Spleen (tissue), 11 donors: ENCODE measurements around the gene KIF19. TPM values are rescaled to one million over a fixed set of nuclear protein-coding genes. Genes with fewer than 3 reads are reported as not detected.

Source experiments
- DNase-seq: peaks from one replicate; pipeline ENCODE4 v3.0.0-alpha.2; 2020
- H3K27ac ChIP-seq, 8 donors: fragments of 200-600 bp; sonication (generic) in 7 of 8; 1 replicate in 4 of 8; 2 replicates in 4 of 8; pipeline versions ENCODE4 v1.5.0 to v1.8.0; 2016 to 2021; ENCODE audit warnings: inconsistent platforms in 4 of 8, mild to moderate bottlenecking in 4 of 8, moderate library complexity in 1 of 8
- H3K27me3 ChIP-seq, 7 donors: fragments of 200-600 bp; sonication (generic) in 6 of 7; replicated peaks in 1 of 7; 1 replicate in 4 of 7; 2 replicates in 3 of 7; pipeline versions ENCODE4 v1.5.0 to v1.8.0; 2016 to 2021; ENCODE audit warnings: inconsistent platforms in 3 of 7, mild to moderate bottlenecking in 1 of 7
- H3K36me3 ChIP-seq, 6 donors: fragments of 200-600 bp; sonication (generic) in 5 of 6; 1 replicate in 4 of 6; 2 replicates in 2 of 6; pipeline versions ENCODE4 v1.5.0 to v1.8.0; 2016 to 2021; ENCODE audit warnings: inconsistent platforms in 2 of 6
- H3K4me1 ChIP-seq, 6 donors: fragments of 200-600 bp; sonication (generic) in 5 of 6; 1 replicate in 3 of 6; 2 replicates in 3 of 6; pipeline versions ENCODE4 v1.5.0 to v1.8.0; 2016 to 2021; ENCODE audit warnings: inconsistent platforms in 3 of 6
- H3K4me3 ChIP-seq, 8 donors: fragments of 200-600 bp; sonication (generic) in 7 of 8; 1 replicate in 4 of 8; 2 replicates in 4 of 8; pipeline versions ENCODE4 v1.5.0 to v1.8.0; 2016 to 2021; ENCODE audit warnings: inconsistent platforms in 4 of 8, mild to moderate bottlenecking in 4 of 8, moderate library complexity in 2 of 8
- H3K9me3 ChIP-seq, 8 donors: fragments of 200-600 bp; sonication (generic) in 7 of 8; 1 replicate in 4 of 8; 2 replicates in 4 of 8; pipeline versions ENCODE4 v1.5.0 to v1.8.0; 2016 to 2021; ENCODE audit warnings: inconsistent platforms in 4 of 8
- POLR2A ChIP-seq, 3 donors: fragments of 450-650 bp; IDR thresholded peaks; one replicate each; pipeline ENCODE4 v1.5.1; 2017; ENCODE audit warnings: antibody characterized with exemption in 3 of 3, mild to moderate bottlenecking in 1 of 3
- POLR2AphosphoS5 ChIP-seq, 3 donors: sonication (generic); formaldehyde crosslinking; IDR thresholded peaks; one replicate each; pipeline ENCODE4 v1.5.1; 2017; ENCODE audit warnings: antibody characterized with exemption in 3 of 3
- WGBS, 5 donors: extraction: QIAGEN DNeasy Blood & Tissue Kit in 3 of 5; methylation state at CpG; one replicate each; pipeline versions ENCODE4 v1.1.5 to v1.1.7; 2013 to 2018; 5-methylcytosine and 5-hydroxymethylcytosine counted together
- intact Hi-C: fragments of 100-400 bp; cut with DNase I; formaldehyde crosslinking; loops from one replicate; pipeline ENCODE4 v1.15.0; 2023; ENCODE audit warnings: low total_unique reads
- polyA plus RNA-seq, 3 donors: library from polyadenylated mRNA; stranded (reverse); fragments of 200-250 nt; gene quantifications; one replicate each; pipeline ENCODE4 v1.2.1, GENCODE V29; 2013
- total RNA-seq, 7 donors: library from RNA; depleted of rRNA in 3 of 7; stranded (reverse); fragments of >200 nt in 3 of 7; fragmentation: NEBNext Ultra II Directional in 4 of 7; extraction: Animal tissue kit (Norgen Biotek cat#: 25700) in 4 of 7; gene quantifications; one replicate each; pipeline versions ENCODE4 v1.1.0 to v1.2.1, GENCODE V29; 2016 to 2021
- TF ChIP-seq, protein P1 (sequence below), 11 experiments: fragments of 200-600 bp in 7 of 11; fragments of 450-650 bp in 4 of 11; sonication (generic) in 4 of 11; IDR thresholded peaks in 8 of 11; conservative IDR thresholded peaks in 3 of 11; 1 replicate in 7 of 11; 2 replicates in 4 of 11; pipeline versions ENCODE4 v1.4.0 to v1.8.0; 2016 to 2021; ENCODE audit warnings: antibody characterized with exemption in 11 of 11, inconsistent platforms in 4 of 11, mild to moderate bottlenecking in 1 of 11
- donor health status: healthy with polysubstance abuse.
- donor health status: DM: no; HTN: no; CAD: no; lungs with moderate emphysema.
- donor health status: DM: no; HTN: no; CAD: no.
- donor health status: Bipolar disorder and iron deficiency.
- donor health status: healthy.
- donor health status: DM: no; HTN: no; CAD: no.
- donor health status: DM: yes; HTN: yes; CAD: no.

KIF19 gene
- total and polyA plus RNA-seq, 10 donors, result 5.7 to 48.2 (median 22.6) TPM

DNA sequence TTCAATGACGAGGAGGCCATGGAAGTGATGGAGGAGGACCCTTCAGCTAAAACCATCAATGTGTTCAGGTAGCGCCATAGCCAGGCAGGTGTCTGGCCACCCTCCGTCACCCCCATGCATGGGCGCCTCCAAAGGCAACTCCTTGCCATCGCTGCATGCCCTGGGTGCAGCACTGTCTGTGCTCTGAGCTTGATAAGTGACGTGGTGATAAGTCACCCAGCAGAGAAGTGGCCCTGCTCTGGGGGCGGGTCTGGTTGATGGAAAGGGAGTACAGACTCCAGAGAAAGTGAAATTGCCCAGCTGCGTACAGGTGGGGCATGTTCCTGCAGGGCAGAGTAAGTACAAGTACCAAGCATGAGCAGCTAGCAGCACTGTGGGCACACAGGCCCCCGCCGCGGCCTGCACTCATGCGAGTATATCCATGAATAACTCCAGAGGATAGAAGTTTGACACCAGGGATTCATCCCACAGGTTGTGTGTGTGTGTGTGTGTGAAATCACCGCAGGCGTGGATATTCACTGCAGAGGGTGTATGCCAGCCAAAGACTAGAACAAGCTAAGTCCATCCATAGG is 38.9 kb upstream of the KIF19 start:
- 89 to 94% (median 92%) methylated on average over 13 to 14 of the region's 14 CpGs for WGBS, 5 donors

DNA sequence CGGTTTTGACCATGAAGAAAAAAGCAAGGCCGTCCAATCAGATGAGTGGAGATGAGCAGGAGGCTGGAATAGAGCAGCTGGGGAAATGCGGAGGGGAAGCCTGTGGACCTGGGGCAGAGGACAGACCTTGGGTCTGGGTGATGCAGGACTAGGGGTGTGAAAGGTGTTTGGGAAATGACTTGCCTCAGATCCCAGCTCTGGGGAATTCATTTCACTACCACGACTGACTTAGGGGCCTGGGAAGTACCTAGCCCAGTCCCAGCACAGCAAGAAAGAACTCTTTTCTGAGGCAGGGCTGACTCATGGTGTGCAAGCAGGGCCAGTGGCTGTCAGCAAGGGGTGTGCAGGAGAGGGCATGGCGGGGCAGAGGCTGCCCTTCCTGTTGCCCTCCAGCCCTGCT is 37.2 kb upstream of the KIF19 start:
- no peak for TF ChIP-seq POLR2A (IDR thresholded peaks at IDR 0.05)
- TF ChIP-seq, protein P1, sequence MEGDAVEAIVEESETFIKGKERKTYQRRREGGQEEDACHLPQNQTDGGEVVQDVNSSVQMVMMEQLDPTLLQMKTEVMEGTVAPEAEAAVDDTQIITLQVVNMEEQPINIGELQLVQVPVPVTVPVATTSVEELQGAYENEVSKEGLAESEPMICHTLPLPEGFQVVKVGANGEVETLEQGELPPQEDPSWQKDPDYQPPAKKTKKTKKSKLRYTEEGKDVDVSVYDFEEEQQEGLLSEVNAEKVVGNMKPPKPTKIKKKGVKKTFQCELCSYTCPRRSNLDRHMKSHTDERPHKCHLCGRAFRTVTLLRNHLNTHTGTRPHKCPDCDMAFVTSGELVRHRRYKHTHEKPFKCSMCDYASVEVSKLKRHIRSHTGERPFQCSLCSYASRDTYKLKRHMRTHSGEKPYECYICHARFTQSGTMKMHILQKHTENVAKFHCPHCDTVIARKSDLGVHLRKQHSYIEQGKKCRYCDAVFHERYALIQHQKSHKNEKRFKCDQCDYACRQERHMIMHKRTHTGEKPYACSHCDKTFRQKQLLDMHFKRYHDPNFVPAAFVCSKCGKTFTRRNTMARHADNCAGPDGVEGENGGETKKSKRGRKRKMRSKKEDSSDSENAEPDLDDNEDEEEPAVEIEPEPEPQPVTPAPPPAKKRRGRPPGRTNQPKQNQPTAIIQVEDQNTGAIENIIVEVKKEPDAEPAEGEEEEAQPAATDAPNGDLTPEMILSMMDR (IDR thresholded peaks at IDR 0.05 in 8 of 11, conservative IDR thresholded peaks at IDR 0.05 in 3 of 11), result no peak
- TF ChIP-seq POLR2AphosphoS5 (IDR thresholded peaks at IDR 0.05), result no peak
- peaks cover 0 to 22% (median 0%) of the 10 kb centered on the region in 7 donors for H3K27me3 ChIP-seq
- WGBS, 5 donors, result 62 to 80% (median 67%) methylated on average over 4 to 5 of the region's 5 CpGs
- H3K9me3 ChIP-seq, result no peaks in the 10 kb centered on the region
- H3K36me3 ChIP-seq, result no peaks in the 10 kb centered on the region
- H3K27ac ChIP-seq, result no peak overlapping the region
- H3K4me1 ChIP-seq, result peaks cover 0 to 22% (median 1%) of the 10 kb centered on the region in 6 donors
- intact Hi-C loops, result no loop called here
- no peak for DNase-seq
- H3K4me3 ChIP-seq, result no peak overlapping the region

More for the DNA sequence above, 38.9 kb upstream of the KIF19 start:
- Histone ChIP-seq H3K36me3 (no peaks in the 10 kb centered on the region), H3K9me3 (no peaks in the 10 kb centered on the region), H3K4me1 (peaks cover 0 to 39% (median 3%) of the 10 kb centered on the region in 6 donors), H3K27ac (no peak overlapping the region), H3K4me3 (no peak overlapping the region), H3K27me3 (peaks cover 0 to 24% (median 0%) of the 10 kb centered on the region in 7 donors)
- no peak for TF ChIP-seq POLR2A (IDR thresholded peaks at IDR 0.05)
- TF ChIP-seq POLR2AphosphoS5 (IDR thresholded peaks at IDR 0.05), result no peak
- TF ChIP-seq, protein P1 (IDR thresholded peaks at IDR 0.05 in 8 of 11, conservative IDR thresholded peaks at IDR 0.05 in 3 of 11), result no peak
- intact Hi-C loops, result no loop called here
- DNase-seq, result no peak

DNA sequence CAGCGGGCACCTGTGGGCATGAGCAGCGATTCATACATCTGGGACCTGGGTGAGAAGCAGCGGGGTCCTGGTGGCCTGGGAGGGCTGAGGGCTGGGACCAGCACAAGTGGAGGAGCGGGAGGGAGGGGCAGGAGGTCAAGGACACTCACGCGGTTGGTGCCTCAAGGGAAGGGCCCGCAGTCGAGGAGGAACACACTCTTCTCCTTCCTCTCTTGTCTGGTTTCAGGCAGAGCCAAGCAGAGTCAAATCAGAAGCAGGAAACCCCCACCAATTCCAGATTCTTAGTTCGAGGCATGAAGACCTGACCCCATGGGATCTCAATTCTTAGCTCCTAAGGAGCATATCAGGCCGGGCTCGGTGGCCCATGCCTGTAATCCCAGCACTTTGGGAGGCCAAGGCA is 36.3 kb upstream of the KIF19 start:
- WGBS, 5 donors, result 53 to 67% (median 59%) methylated on average over 11 of the region's 11 CpGs
- H3K27me3 ChIP-seq, result peaks cover 0 to 13% (median 0%) of the 10 kb centered on the region in 7 donors
- intact Hi-C loops, result no loop called here
- H3K4me1 ChIP-seq, result peaks cover 0 to 17% (median 1%) of the 10 kb centered on the region in 6 donors
- no peak overlapping the region for H3K27ac ChIP-seq
- H3K9me3 ChIP-seq, result peaks cover 0 to 4% (median 0%) of the 10 kb centered on the region in 8 donors
- no peak for DNase-seq
- H3K4me3 ChIP-seq, result no peak overlapping the region
- TF ChIP-seq POLR2AphosphoS5 (IDR thresholded peaks at IDR 0.05) (no peak), POLR2A (IDR thresholded peaks at IDR 0.05) (no peak)
- TF ChIP-seq, protein P1 (IDR thresholded peaks at IDR 0.05 in 8 of 11, conservative IDR thresholded peaks at IDR 0.05 in 3 of 11), result no peak
- H3K36me3 ChIP-seq, result no peaks in the 10 kb centered on the region

DNA sequence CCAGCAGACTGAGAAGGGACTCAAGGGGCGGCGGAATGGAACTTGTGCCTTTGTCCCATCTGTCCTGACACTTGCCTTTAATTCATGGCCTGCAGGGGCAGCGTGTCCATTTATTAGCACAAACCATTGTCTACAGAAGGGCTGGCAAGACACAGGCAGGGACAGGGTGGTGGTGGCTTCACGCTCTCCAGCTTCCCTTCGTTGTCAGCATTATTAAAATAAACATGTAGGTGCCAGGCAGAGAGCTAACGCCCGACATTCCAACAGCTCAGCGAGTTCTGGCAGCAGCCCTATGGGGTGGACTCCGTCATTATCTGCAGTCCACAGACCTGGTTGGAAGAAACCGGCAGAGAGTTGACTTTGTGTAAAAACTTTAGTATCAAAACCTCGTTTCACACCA is 35.7 kb upstream of the KIF19 start:
- intact Hi-C loops, result no loop called here
- H3K4me3 ChIP-seq, result no peak overlapping the region
- peaks cover 0 to 7% (median 0%) of the 10 kb centered on the region in 7 donors for H3K27me3 ChIP-seq
- H3K9me3 ChIP-seq, result peaks cover 0 to 4% (median 0%) of the 10 kb centered on the region in 8 donors
- no peaks in the 10 kb centered on the region for H3K36me3 ChIP-seq
- 83 to 87% (median 84%) methylated on average over 11 of the region's 11 CpGs for WGBS, 5 donors
- no peak overlapping the region for H3K27ac ChIP-seq
- no peak for DNase-seq
- H3K4me1 ChIP-seq, result peaks cover 0 to 11% (median 0%) of the 10 kb centered on the region in 6 donors
- TF ChIP-seq, protein P1 (IDR thresholded peaks at IDR 0.05 in 8 of 11, conservative IDR thresholded peaks at IDR 0.05 in 3 of 11), result no peak
- TF ChIP-seq POLR2AphosphoS5 (IDR thresholded peaks at IDR 0.05), result no peak
- no peak for TF ChIP-seq POLR2A (IDR thresholded peaks at IDR 0.05)
